ENCODE data around the gene MRPL49. TPM values are rescaled to one million over a fixed set of nuclear protein-coding genes. Genes with fewer than 3 reads are reported as not detected.

Gene MRPL49
- total and polyA plus RNA-seq, 9 of the 15 experiments (the other 6 are each of a cell fraction or from before 2014, with no cell fraction given) = 74.3 to 132 (median 91.2) TPM

GRCh38 chr11:65121447-65121864, 665 bp upstream of the MRPL49 start:
- H3K27me3 ChIP-seq (ENCODE audit: control insufficient read depth in 2 of 2, insufficient read depth in 2 of 2, low read length in 2 of 2) = no peaks in the 10 kb centered on the region
- no peaks in the 10 kb centered on the region for H3K9me1 ChIP-seq (ENCODE audit: control insufficient read depth, insufficient read depth, low read length)
- WGBS (ENCODE audit: insufficient coverage, low coverage, missing lambda C conversion rate) = 2% methylated on average over 22 of the region's 22 CpGs
- H4K20me1 ChIP-seq (replicated peaks; ENCODE audit: control insufficient read depth, insufficient read depth, low read length) = peaks cover 4% of the 10 kb centered on the region; the same call in 1 of the 2 replicates
- TSS peak; percentile 65 for BruUV-seq (replicated peaks)
- in situ Hi-C loops (cut with MboI) = no loop called here
- CTCF ChIA-PET (ENCODE audit: low intra/inter-chr PET ratio) = interaction anchor here (0.7 kb wide), 1 partner anchor 9 kb away, joined by 3 read pairs; no protein-coding TSS in a partner anchor
- peaks cover 15 to 28% of the 10 kb centered on the region in 2 experiments; a peak in 4 of 5 replicates for H3K4me1 ChIP-seq (replicated peaks in 1 of 2; ENCODE audit: control insufficient read depth in 2 of 2, insufficient read depth in 2 of 2, low read length in 2 of 2)
- H3K36me3 ChIP-seq (ENCODE audit: control insufficient read depth, insufficient read depth, low read length) = peaks cover 71% of the 10 kb centered on the region
- peak overlapping the region; percentile 98 for H3K4me3 ChIP-seq
- peak overlapping the region; percentile 60; the same call in 1 of the 2 replicates for H2AFZ ChIP-seq (ENCODE audit: low read depth, low read length)
- H3K9me3 ChIP-seq (replicated peaks; ENCODE audit: control insufficient read depth, insufficient read depth, low read depth, low read length) = no peaks in the 10 kb centered on the region
- H3K79me2 ChIP-seq (ENCODE audit: control insufficient read depth, insufficient read depth, low read length) = peaks cover 67% of the 10 kb centered on the region
- DNase-seq (ENCODE audit: extremely low read depth in 1 of 4, low spot score in 3 of 4) (peak in 2 of 4 experiments; percentile 29 to 52), ATAC-seq (peak; percentile 14), FAIRE-seq (no peak)
- POLR2A ChIA-PET = interaction anchor here (0.6 to 9.5 kb wide), 27 partner anchors 9 to 738 kb away, joined by 3 to 182 read pairs (median 3); partner anchors contain the start of genes CAPN1, MAJIN, NEAT1 and POLA2
- peak overlapping the region; percentile 98 for H3K9ac ChIP-seq (ENCODE audit: insufficient read depth in 1 of 2, low read depth in 2 of 2, low read length in 2 of 2)
- peak overlapping the region; percentile 100 for H3K4me2 ChIP-seq (ENCODE audit: insufficient read depth, low read length)
- intact Hi-C loops (cut with micrococcal nuclease) = no loop called here
- H3K27ac ChIP-seq (ENCODE audit: extremely low read depth, low read depth, low read length) = peak overlapping the region; percentile 96
- TF ChIP-seq CBX8 (IDR thresholded peaks at IDR 0.05; ENCODE audit: borderline replicate concordance, extremely low read depth, low read depth, low read length, poor library complexity, severe bottlenecking) = no peak
- no peak for TF ChIP-seq ZNF121 (CRISPR knock-in tag; conservative IDR thresholded peaks at IDR 0.05)
- TF ChIP-seq GATAD2B (IDR thresholded peaks at IDR 0.05; ENCODE audit: borderline replicate concordance) = no peak
- TF ChIP-seq AFF1 (IDR thresholded peaks at IDR 0.05; ENCODE audit: low read depth in 1 of 2, partially characterized antibody in 2 of 2) = peak in 1 of 2 experiments; percentile 33
- no peak for TF ChIP-seq CBX1 (IDR thresholded peaks at IDR 0.05; ENCODE audit: low read depth)
- TF ChIP-seq SNAPC5 (CRISPR knock-in tag; IDR thresholded peaks at IDR 0.05) = no peak
- TF ChIP-seq HNRNPH1 (optimal IDR thresholded peaks at IDR 0.05; ENCODE audit: low read depth, low read length) = no peak
- TF ChIP-seq ZC3H4 (CRISPR knock-in tag; IDR thresholded peaks at IDR 0.05; ENCODE audit: borderline replicate concordance) = peak; percentile 53; the same call in 1 of the 2 replicates
- TF ChIP-seq ZBTB26 (CRISPR knock-in tag; IDR thresholded peaks at IDR 0.05) = no peak
- 0 out of 2 replicates have a peak, but pooled peaks have one; percentile 92 for TF ChIP-seq KAT7 (CRISPR knock-in tag; IDR thresholded peaks at IDR 0.05; ENCODE audit: borderline replicate concordance)
- no peak for TF ChIP-seq KDM4B (IDR thresholded peaks at IDR 0.05; ENCODE audit: borderline replicate concordance in 2 of 2, low read depth in 1 of 2)
- TF ChIP-seq ARNT (IDR thresholded peaks at IDR 0.05) = 0 out of 4 replicates have a peak, but pooled peaks of 1 of the 2 experiments have one; percentile 47
- TF ChIP-seq HOMEZ (CRISPR knock-in tag; IDR thresholded peaks at IDR 0.05) = no peak
- TF ChIP-seq DPF2 (IDR thresholded peaks at IDR 0.05) = no peak; the same call in 1 of the 2 replicates
